H1 (cell line): ENCODE results near the gene PHRF1. TPM values are rescaled to one million over a fixed set of nuclear protein-coding genes. Genes with fewer than 3 reads are reported as not detected.

ENCODE experiments used
- CTCF ChIA-PET: fragments of 300-600 bp; sonication (Branson Sonifier 250); formaldehyde crosslinking; loops from one replicate; lab custom pipeline; 2021; ENCODE audit not compliant: partially characterized antibody; lab: Charles Lee
- POLR2A ChIA-PET: fragments of 300-600 bp; sonication (Branson Sonifier 250); formaldehyde crosslinking; loops from one replicate; lab custom pipeline; 2021; ENCODE audit warnings: inconsistent platforms; ENCODE audit not compliant: partially characterized antibody; lab: Charles Lee
- DNase-seq, 2 experiments: peaks; one replicate each; pipeline versions ENCODE4 v3.0.0 to v3.0.0-alpha.2; 2010 to 2022; ENCODE audit warnings: low spot score in 2 of 2, low read depth in 1 of 2, mixed read lengths in 1 of 2
- FAIRE-seq: peaks from 2 replicates; lab custom pipeline; 2011; peaks lifted over from hg19 to GRCh38; lab: Jason Lieb, UNC
- H2AFZ ChIP-seq: 2 replicates; pipeline ENCODE4 v1.8.1; 2012; ENCODE audit warnings: low read length, inconsistent platforms
- H2AK5ac ChIP-seq: 2 replicates; pipeline ENCODE4 v1.6.1; 2013; ENCODE audit warnings: low read depth, low read length
- H2BK120ac ChIP-seq: replicated peaks from 2 replicates; pipeline ENCODE3; 2013; ENCODE audit warnings: low read depth, low read length, inconsistent platforms
- H2BK12ac ChIP-seq: 2 replicates; pipeline ENCODE4 v1.6.1; 2013; ENCODE audit warnings: low read depth, low read length
- H2BK15ac ChIP-seq: 2 replicates; pipeline ENCODE4 v1.6.1; 2013; ENCODE audit warnings: low read length
- H2BK20ac ChIP-seq: 2 replicates; pipeline ENCODE4 v1.6.1; 2013; ENCODE audit warnings: low read length
- H2BK5ac ChIP-seq: 2 replicates; pipeline ENCODE4 v1.6.1; 2013; ENCODE audit warnings: low read depth, low read length
- H3K14ac ChIP-seq: 2 replicates; pipeline ENCODE4 v1.6.1; 2013; ENCODE audit warnings: inconsistent platforms; ENCODE audit not compliant: insufficient read length
- H3K18ac ChIP-seq: 2 replicates; pipeline ENCODE4 v1.6.1; 2013; ENCODE audit warnings: low read length; ENCODE audit errors: extremely low read depth
- H3K23ac ChIP-seq: 2 replicates; pipeline ENCODE4 v1.6.1; 2013; ENCODE audit warnings: inconsistent platforms; ENCODE audit not compliant: insufficient read length
- H3K23me2 ChIP-seq: 2 replicates; pipeline ENCODE4 v1.6.1; 2013; ENCODE audit warnings: low read depth, low read length
- H3K27ac ChIP-seq: 2 replicates; pipeline ENCODE4 v1.6.1; 2011; ENCODE audit warnings: low read depth, low read length, inconsistent platforms
- H3K27me3 ChIP-seq, 4 experiments: replicated peaks in 1 of 4; 1 replicate in 1 of 4; 2 replicates in 3 of 4; pipeline versions ENCODE4 v1.6.1 to v1.8.1; 2011 to 2013; ENCODE audit warnings: low read length in 3 of 4, mild to moderate bottlenecking in 3 of 4, inconsistent platforms in 2 of 4, mixed read lengths in 2 of 4, moderate library complexity in 1 of 4; ENCODE audit not compliant: control insufficient read depth in 3 of 4, insufficient read depth in 3 of 4; ENCODE audit errors: extremely low read depth in 1 of 4
- H3K36me3 ChIP-seq, 4 experiments: 2 replicates each; pipeline versions ENCODE4 v1.6.1 to v1.8.1; 2011 to 2013; ENCODE audit warnings: mild to moderate bottlenecking in 4 of 4, low read length in 3 of 4, moderate library complexity in 2 of 4, control low read depth in 1 of 4, inconsistent platforms in 1 of 4; ENCODE audit not compliant: insufficient read depth in 4 of 4, control insufficient read depth in 2 of 4
- H3K4ac ChIP-seq: replicated peaks from 2 replicates; pipeline ENCODE3; 2013; ENCODE audit warnings: low read length, low read depth, mixed read lengths, inconsistent platforms; ENCODE audit not compliant: insufficient read length
- H3K4me1 ChIP-seq, 4 experiments: replicated peaks in 1 of 4; 1 replicate in 1 of 4; 2 replicates in 3 of 4; pipeline versions ENCODE4 v1.6.1 to v1.8.1; 2011 to 2013; ENCODE audit warnings: low read length in 3 of 4, inconsistent platforms in 2 of 4, mixed read lengths in 1 of 4; ENCODE audit not compliant: insufficient read depth in 4 of 4, control insufficient read depth in 3 of 4
- H3K4me2 ChIP-seq, 2 experiments: 2 replicates each; pipeline versions ENCODE4 v1.6.1 to v1.8.1; 2011 to 2013; ENCODE audit warnings: low read depth in 2 of 2, low read length in 2 of 2, control low read depth in 1 of 2, inconsistent platforms in 1 of 2, mild to moderate bottlenecking in 1 of 2; ENCODE audit not compliant: insufficient read depth in 1 of 2
- H3K4me3 ChIP-seq, 4 experiments: fragments of 200-600, 300-600 bp in 1 of 4; sonication (generic), shearing (Covaris generic), sonication (Bioruptor Twin) in 1 of 4; 2 replicates each; pipeline versions ENCODE4 v1.5.1 to v1.8.1; 2011 to 2016; ENCODE audit warnings: low read length in 4 of 4, low read depth in 3 of 4, control low read depth in 2 of 4, inconsistent platforms in 2 of 4, mild to moderate bottlenecking in 2 of 4, mixed read lengths in 1 of 4, moderate library complexity in 1 of 4; ENCODE audit not compliant: insufficient read depth in 2 of 4; ENCODE audit errors: extremely low read depth in 1 of 4
- H3K56ac ChIP-seq: replicated peaks from 2 replicates; pipeline ENCODE3; 2013; ENCODE audit warnings: low read depth, mild to moderate bottlenecking, mixed read lengths, low read length, inconsistent platforms; ENCODE audit not compliant: insufficient read length
- H3K79me1 ChIP-seq: 2 replicates; pipeline ENCODE4 v1.6.1; 2013; ENCODE audit warnings: low read depth, low read length, control low read depth
- H3K79me2 ChIP-seq, 2 experiments: 2 replicates each; pipeline versions ENCODE4 v1.6.1 to v1.8.1; 2012 to 2013; ENCODE audit warnings: low read length in 2 of 2, mild to moderate bottlenecking in 2 of 2, inconsistent platforms in 1 of 2; ENCODE audit not compliant: insufficient read depth in 2 of 2, control insufficient read depth in 1 of 2
- H3K9ac ChIP-seq, 4 experiments: replicated peaks in 1 of 4; 1 replicate in 1 of 4; 2 replicates in 3 of 4; pipeline versions ENCODE4 v1.6.1 to v1.8.1; 2011 to 2013; ENCODE audit warnings: low read depth in 3 of 4, low read length in 3 of 4, control low read depth in 2 of 4, mild to moderate bottlenecking in 2 of 4, moderate library complexity in 2 of 4, inconsistent platforms in 1 of 4; ENCODE audit errors: extremely low read depth in 1 of 4
- H3K9me3 ChIP-seq, 2 experiments: 2 replicates each; pipeline versions ENCODE4 v1.6.1 to v1.8.1; 2012 to 2013; ENCODE audit warnings: mild to moderate bottlenecking in 2 of 2, moderate library complexity in 2 of 2, control low read depth in 1 of 2, inconsistent platforms in 1 of 2, low read depth in 1 of 2, low read length in 1 of 2, mixed read lengths in 1 of 2; ENCODE audit not compliant: insufficient read depth in 2 of 2
- H4K20me1 ChIP-seq, 2 experiments: replicated peaks in 1 of 2; 2 replicates each; pipeline versions ENCODE3 to v1.8.1; 2011 to 2013; ENCODE audit warnings: inconsistent platforms in 2 of 2, low read length in 2 of 2, mild to moderate bottlenecking in 1 of 2; ENCODE audit not compliant: insufficient read depth in 2 of 2, control insufficient read depth in 1 of 2
- H4K5ac ChIP-seq: 2 replicates; pipeline ENCODE4 v1.6.1; 2013; ENCODE audit warnings: low read length, low read depth, mixed read lengths, inconsistent platforms; ENCODE audit not compliant: insufficient read length
- H4K8ac ChIP-seq: 2 replicates; pipeline ENCODE4 v1.8.0; 2013; ENCODE audit warnings: mild to moderate bottlenecking, moderate library complexity, low read length, inconsistent platforms; ENCODE audit not compliant: insufficient read depth; ENCODE audit errors: extremely low read depth
- H4K91ac ChIP-seq: replicated peaks from 2 replicates; pipeline ENCODE3; 2013; ENCODE audit warnings: low read length, mixed read lengths, inconsistent platforms; ENCODE audit not compliant: insufficient read length
- BCL11A ChIP-seq, 2 experiments: IDR thresholded peaks; one replicate each; pipeline ENCODE4 v1.6.1; 2011; ENCODE audit warnings: low read depth in 2 of 2, low read length in 2 of 2, mild to moderate bottlenecking in 2 of 2
- CREB1 ChIP-seq: IDR thresholded peaks from 2 replicates; pipeline ENCODE4 v1.6.1; 2012; ENCODE audit warnings: inconsistent platforms
- EZH2 ChIP-seq: fragments of 200-600 bp; sonication (generic); IDR thresholded peaks from 2 replicates; pipeline ENCODE4 v1.7.1; 2012; ENCODE audit warnings: low read depth, mild to moderate bottlenecking, moderate library complexity, low read length, inconsistent platforms; ENCODE audit not compliant: severe bottlenecking
- HDAC6 ChIP-seq: IDR thresholded peaks from one replicate; pipeline ENCODE4 v1.7.1; 2012; ENCODE audit warnings: low read depth, mild to moderate bottlenecking, inconsistent platforms, low read length, moderate library complexity
- NRF1 ChIP-seq: IDR thresholded peaks from 2 replicates; pipeline ENCODE4 v1.6.1; 2011; ENCODE audit warnings: mild to moderate bottlenecking, low read depth, low read length, improper control_type of control experiment
- POLR2AphosphoS5 ChIP-seq: IDR thresholded peaks from 2 replicates; pipeline ENCODE4 v1.6.1; 2011; ENCODE audit warnings: low read depth, low read length
- SP1 ChIP-seq: IDR thresholded peaks from 2 replicates; pipeline ENCODE4 v1.6.1; 2011; ENCODE audit warnings: low read depth, low read length
- YY1 ChIP-seq: IDR thresholded peaks from 2 replicates; pipeline ENCODE4 v1.6.1; 2011; ENCODE audit warnings: low read depth, mild to moderate bottlenecking, low read length
- ZNF274 ChIP-seq: IDR thresholded peaks from 2 replicates; pipeline ENCODE4 v1.7.0; 2012; ENCODE audit warnings: low read length, borderline replicate concordance; ENCODE audit errors: extremely low read depth
- WGBS, 2 experiments: shearing (Covaris generic) in 1 of 2; methylation state at CpG; one replicate each; pipeline versions ENCODE4 v1.1.6 to v1.1.7; 2013 to 2015; ENCODE audit warnings: low lambda C conversion rate in 2 of 2, mixed read lengths in 2 of 2, inconsistent platforms in 1 of 2, low coverage in 1 of 2, missing lambda C conversion rate in 1 of 2; ENCODE audit not compliant: insufficient replicate concordance in 2 of 2, insufficient coverage in 1 of 2, insufficient read length in 1 of 2; ENCODE audit errors: extremely low coverage in 1 of 2, missing lambda C conversion rate in 1 of 2; 5-methylcytosine and 5-hydroxymethylcytosine counted together
- polyA plus RNA-seq, 7 experiments: library from polyadenylated mRNA; depleted of rRNA in 3 of 7; stranded (reverse) in 5 of 7; unstranded in 2 of 7; fragments of >200 nt in 5 of 7; fragments of 200-250 nt in 2 of 7; gene quantifications; 1 replicate in 5 of 7; 2 replicates in 1 of 7; 4 replicates in 1 of 7; pipeline versions ENCODE4 v1.2.1 to v1.2.3, GENCODE V29; 2011 to 2013; ENCODE audit warnings: missing spikeins in 2 of 7, mixed read lengths in 2 of 7
- total RNA-seq: library from RNA; stranded (reverse); fragmentation: NEBNext Ultra II Directional; extraction: Animal tissue kit (Norgen Biotek cat#: 25700); gene quantifications from 2 replicates; pipeline ENCODE4 v1.2.1, GENCODE V29; 2021
- TF ChIP-seq, protein P1 (sequence below): IDR thresholded peaks from 2 replicates; pipeline ENCODE4 v1.6.1; 2012; ENCODE audit warnings: low read length, inconsistent platforms

Gene PHRF1
- total and polyA plus RNA-seq, 2 of the 8 experiments (the other 6 are each of a cell fraction or from before 2014, with no cell fraction given), result 13.4 to 37.3 TPM

DNA sequence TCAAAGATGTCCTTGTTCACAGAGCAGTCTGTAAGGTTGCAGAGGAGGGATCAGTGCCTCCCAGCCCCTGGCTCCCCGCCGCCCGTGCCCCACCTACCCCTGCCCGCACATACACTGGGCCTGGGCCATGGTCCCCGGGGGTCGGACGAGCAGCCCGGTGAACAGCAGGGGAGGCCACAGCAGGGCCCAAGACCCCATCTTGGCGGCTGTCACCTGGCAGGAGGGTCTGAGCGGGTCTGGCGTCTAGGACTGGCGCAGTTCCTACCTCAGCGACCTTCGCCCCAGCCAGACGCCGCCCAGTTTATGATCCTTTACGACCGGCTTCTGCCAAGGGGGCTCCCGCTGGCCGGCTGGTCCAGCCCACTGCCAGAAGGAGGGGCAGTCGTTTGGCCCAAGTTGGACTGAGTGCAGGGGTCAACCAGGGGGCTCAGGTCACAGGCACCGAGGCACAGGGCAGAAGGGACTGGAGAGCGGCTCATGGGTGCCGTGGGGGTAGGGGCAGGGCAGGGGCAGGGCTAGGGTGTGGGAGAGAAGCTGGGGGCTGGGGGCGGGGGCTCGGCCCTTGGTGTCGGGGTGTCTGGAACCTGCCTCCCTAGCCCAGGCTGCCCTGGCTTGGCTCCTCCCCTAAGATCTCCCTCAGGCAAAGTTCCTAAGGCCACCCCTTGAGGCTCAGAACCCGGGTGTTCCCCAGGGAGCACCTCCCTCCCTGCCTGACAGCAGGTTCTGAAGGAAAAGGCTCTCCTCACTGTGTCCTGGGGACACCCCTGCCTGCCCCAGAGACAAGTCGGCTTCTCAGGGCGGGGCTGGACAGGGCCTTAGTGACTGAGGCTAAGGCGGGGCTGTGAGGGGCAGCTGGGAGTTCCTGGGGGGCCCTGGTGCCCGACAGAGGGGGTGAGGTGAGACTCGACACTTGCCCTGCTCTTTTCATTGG is 48.7 kb downstream of the PHRF1 start, which contains the start of gene CDHR5:
Gene CDHR5 (minus strand): TSS at position 251 of the 931 bp plus-strand sequence. CDS start 53 bp downstream, at position 198.
- no peak within 1 kb of the TSS for H2BK12ac ChIP-seq
- H3K79me1 ChIP-seq, result no peaks in the 10 kb centered on the region
- WGBS, 2 experiments, result 85% methylated on average over 24 of the region's 33 CpGs; no CpG with 5 or more reads in 1 of the 2 experiments
- H3K14ac ChIP-seq, result no peak within 1 kb of the TSS
- ChIA-PET CTCF (no interaction called here), POLR2A (interaction anchor here (0.7 to 2.5 kb wide), 6 partner anchors 9 to 138 kb away, joined by 3 to 8 read pairs (median 6); partner anchors contain the start of genes DRD4 and IRF7)
- DNase-seq (no peak), FAIRE-seq (no peak)
- H4K8ac ChIP-seq, result no peak within 1 kb of the TSS
- H3K18ac ChIP-seq, result no peak within 1 kb of the TSS
- H3K23me2 ChIP-seq, result no peaks in the 10 kb centered on the region; the same call in 1 of the 2 replicates
- no peak within 1 kb of the TSS for H3K4ac ChIP-seq
- H3K4me3 ChIP-seq, result no peak within 1 kb of the TSS
- H3K27ac ChIP-seq, result no peak within 1 kb of the TSS
- no peaks in the 10 kb centered on the region for H3K36me3 ChIP-seq
- H3K4me1 ChIP-seq, result peaks cover 0 to 6% (median under 1%) of the 10 kb centered on the region in 4 experiments; a peak in 2 of 7 replicates
- no peak within 1 kb of the TSS for H2AFZ ChIP-seq
- no peak within 1 kb of the TSS for H2BK5ac ChIP-seq
- H2BK15ac ChIP-seq, result no peak within 1 kb of the TSS
- H3K4me2 ChIP-seq, result no peak within 1 kb of the TSS
- no peak within 1 kb of the TSS for H3K56ac ChIP-seq
- H4K5ac ChIP-seq, result no peak within 1 kb of the TSS
- no peaks in the 10 kb centered on the region for H3K79me2 ChIP-seq
- H4K91ac ChIP-seq, result no peak within 1 kb of the TSS
- peaks cover 0 to 10% of the 10 kb centered on the region in 2 experiments for H4K20me1 ChIP-seq
- no peak within 1 kb of the TSS for H2AK5ac ChIP-seq
- no peak within 1 kb of the TSS for H2BK120ac ChIP-seq
- H3K27me3 ChIP-seq, result peaks cover 3 to 14% (median 10%) of the 10 kb centered on the region in 4 experiments; a peak in 6 of 7 replicates
- no peak within 1 kb of the TSS for H3K23ac ChIP-seq
- no peak within 1 kb of the TSS for H3K9ac ChIP-seq
- no peak within 1 kb of the TSS for H2BK20ac ChIP-seq
- no peaks in the 10 kb centered on the region for H3K9me3 ChIP-seq
- TF ChIP-seq NRF1 (no peak), CREB1 (no peak), ZNF274 (no peak), EZH2 (no peak), SP1 (no peak), POLR2AphosphoS5 (no peak), YY1 (no peak), HDAC6 (no peak), BCL11A (IDR thresholded peaks at IDR 0.05; ENCODE audit: low read depth in 2 of 2, low read length in 2 of 2) (no peak)
- TF ChIP-seq, protein P1, sequence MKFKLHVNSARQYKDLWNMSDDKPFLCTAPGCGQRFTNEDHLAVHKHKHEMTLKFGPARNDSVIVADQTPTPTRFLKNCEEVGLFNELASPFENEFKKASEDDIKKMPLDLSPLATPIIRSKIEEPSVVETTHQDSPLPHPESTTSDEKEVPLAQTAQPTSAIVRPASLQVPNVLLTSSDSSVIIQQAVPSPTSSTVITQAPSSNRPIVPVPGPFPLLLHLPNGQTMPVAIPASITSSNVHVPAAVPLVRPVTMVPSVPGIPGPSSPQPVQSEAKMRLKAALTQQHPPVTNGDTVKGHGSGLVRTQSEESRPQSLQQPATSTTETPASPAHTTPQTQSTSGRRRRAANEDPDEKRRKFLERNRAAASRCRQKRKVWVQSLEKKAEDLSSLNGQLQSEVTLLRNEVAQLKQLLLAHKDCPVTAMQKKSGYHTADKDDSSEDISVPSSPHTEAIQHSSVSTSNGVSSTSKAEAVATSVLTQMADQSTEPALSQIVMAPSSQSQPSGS, result no peak
